HepG2 (cell line): ENCODE measurements around the gene TLR2. TPM values are rescaled to one million over a fixed set of nuclear protein-coding genes. Genes with fewer than 3 reads are reported as not detected.

ENCODE experiments used
- ATAC-seq: fragments of 200-7000 bp; cut with Tn5 transposase; 3 replicates; pipeline ENCODE4 v1.9.1; 2020; ENCODE audit warnings: mild to moderate bottlenecking, moderate library complexity
- BruUV-seq: library from RNA; stranded (reverse); fragments of 400-500 nt; replicated peaks from 2 replicates; lab custom pipeline; 2021; lab: Mats Ljungman, UMichigan
- CTCF ChIA-PET: fragments of 300-600 bp; formaldehyde crosslinking; extraction: SDS; loops from one replicate; lab custom pipeline; 2021; ENCODE audit warnings: low total read pairs, inconsistent platforms, low intra/inter-chr PET ratio; lab: Yijun Ruan, JAX
- POLR2A ChIA-PET: fragments of 350-600 bp; sonication (Branson Sonifier 250); formaldehyde crosslinking; loops from one replicate; lab custom pipeline; 2020; ENCODE audit warnings: antibody characterized with exemption, inconsistent platforms; lab: Yijun Ruan, JAX
- DNase-seq: peaks from one replicate; pipeline ENCODE4 v3.0.0-alpha.2; 2015; ENCODE audit warnings: low spot score
- FAIRE-seq: peaks from 3 replicates; lab custom pipeline; 2011; peaks lifted over from hg19 to GRCh38; lab: Jason Lieb, UNC
- H2AFZ ChIP-seq: one replicate; pipeline ENCODE4 v1.6.1; 2011; ENCODE audit warnings: low read length, inconsistent platforms
- H3K27ac ChIP-seq: fragments of 300-600 bp; 3 replicates; pipeline ENCODE4 v1.8.0; 2011; ENCODE audit warnings: mixed run types, mild to moderate bottlenecking, mixed read lengths, low read length, inconsistent platforms; ENCODE audit not compliant: insufficient read depth; ENCODE audit errors: extremely low read length
- H3K27me3 ChIP-seq, 2 experiments: fragments of 200-600 bp in 1 of 2; 2 replicates in 1 of 2; 3 replicates in 1 of 2; pipeline versions ENCODE4 v1.6.0 to v1.8.0; 2011; ENCODE audit warnings: low read length in 2 of 2, mild to moderate bottlenecking in 2 of 2, moderate library complexity in 2 of 2, inconsistent platforms in 1 of 2; ENCODE audit not compliant: insufficient read depth in 2 of 2, control insufficient read depth in 1 of 2
- H3K36me3 ChIP-seq, 2 experiments: fragments of 200-600 bp in 1 of 2; replicated peaks in 1 of 2; 2 replicates in 1 of 2; 3 replicates in 1 of 2; pipeline versions ENCODE4 v1.5.1 to v1.8.0; 2011; ENCODE audit warnings: low read length in 2 of 2, inconsistent platforms in 1 of 2; ENCODE audit not compliant: insufficient read depth in 2 of 2, control insufficient read depth in 1 of 2
- H3K4me1 ChIP-seq: 2 replicates; pipeline ENCODE4 v1.5.1; 2012; ENCODE audit warnings: low read length, inconsistent platforms; ENCODE audit not compliant: insufficient read depth
- H3K4me2 ChIP-seq: 2 replicates; pipeline ENCODE4 v1.6.0; 2011; ENCODE audit warnings: low read depth, low read length, inconsistent platforms
- H3K4me3 ChIP-seq, 3 experiments: fragments of 200-600 bp in 1 of 3; sonication (generic), shearing (Covaris generic) in 1 of 3; replicated peaks in 1 of 3; 2 replicates each; pipeline ENCODE4 v1.5.1; 2011 to 2016; ENCODE audit warnings: low read length in 3 of 3, inconsistent platforms in 2 of 3, low read depth in 2 of 3, mild to moderate bottlenecking in 2 of 3, control low read depth in 1 of 3, mixed read lengths in 1 of 3; ENCODE audit not compliant: insufficient read depth in 1 of 3
- H3K79me2 ChIP-seq: one replicate; pipeline ENCODE4 v1.6.1; 2011; ENCODE audit warnings: low read length, inconsistent platforms; ENCODE audit not compliant: insufficient read depth
- H3K9ac ChIP-seq: 2 replicates; pipeline ENCODE4 v1.6.0; 2011; ENCODE audit warnings: mild to moderate bottlenecking, low read depth, low read length, inconsistent platforms; ENCODE audit not compliant: insufficient read depth
- H3K9me3 ChIP-seq: 2 replicates; pipeline ENCODE4 v1.5.1; 2012; ENCODE audit warnings: mild to moderate bottlenecking, low read length
- H4K20me1 ChIP-seq: 2 replicates; pipeline ENCODE4 v1.6.0; 2011; ENCODE audit warnings: inconsistent platforms, mild to moderate bottlenecking, low read length, moderate library complexity; ENCODE audit not compliant: insufficient read depth
- FIP1L1 ChIP-seq: fragments of 200-400 bp; formaldehyde crosslinking; IDR thresholded peaks from 2 replicates; pipeline ENCODE4 v1.6.1; 2018; ENCODE audit warnings: low read depth, mild to moderate bottlenecking, low read length, moderate library complexity, borderline replicate concordance; ENCODE audit not compliant: insufficient read depth
- JDP2 ChIP-seq: sonication (generic); formaldehyde crosslinking; IDR thresholded peaks from 2 replicates; pipeline ENCODE4 v1.8.1; 2022; ENCODE audit warnings: missing genetic modification reagents, borderline replicate concordance
- RELA ChIP-seq: sonication (generic); formaldehyde crosslinking; IDR thresholded peaks from 2 replicates; pipeline ENCODE4 v1.4.0; 2020; ENCODE audit warnings: missing genetic modification reagents
- TAF1 ChIP-seq: sonication (generic); formaldehyde crosslinking; IDR thresholded peaks from 2 replicates; pipeline ENCODE4 v1.4.0; 2020; ENCODE audit warnings: missing genetic modification reagents
- ZNF3 ChIP-seq: IDR thresholded peaks from 2 replicates; pipeline ENCODE4 v1.7.0; 2017; ENCODE audit warnings: inconsistent platforms
- ZNF839 ChIP-seq: sonication (generic); formaldehyde crosslinking; IDR thresholded peaks from 2 replicates; pipeline ENCODE4 v1.4.0; 2020; ENCODE audit warnings: missing genetic modification reagents, mild to moderate bottlenecking, borderline replicate concordance
- WGBS: methylation state at CpG from one replicate; pipeline ENCODE4 v1.1.6; 2017; ENCODE audit warnings: low lambda C conversion rate; 5-methylcytosine and 5-hydroxymethylcytosine counted together
- in situ Hi-C: cut with HindIII; loops from 2 replicates; pipeline ENCODE4 v1.10.0; 2017; ENCODE audit warnings: low pct_unique_long_range_greater_than_20kb; ENCODE audit not compliant: extremely low pct_ligation_motif_present
- intact Hi-C: fragments of 100-400 bp; cut with micrococcal nuclease; formaldehyde crosslinking; loops from one replicate; pipeline ENCODE4 v1.10.0; 2022; ENCODE audit not compliant: unreplicated experiment
- polyA plus RNA-seq, 8 experiments: library from polyadenylated mRNA; depleted of rRNA in 3 of 8; stranded (reverse) in 7 of 8; unstranded in 1 of 8; fragments of >200 nt; fragmentation: Illumina TruSeq in 4 of 8; extraction: Trizol in 4 of 8; gene quantifications; 2 replicates each; pipeline versions ENCODE4 v1.2.1 to v1.2.3, GENCODE V29; 2011 to 2016; ENCODE audit warnings: low read depth in 4 of 8, missing spikeins in 1 of 8, mixed read lengths in 1 of 8; ENCODE audit not compliant: insufficient read depth in 1 of 8
- total RNA-seq, 5 experiments: library from RNA; depleted of rRNA; stranded (reverse); fragments of >200 nt; fragmentation: Illumina TruSeq; extraction: Trizol; gene quantifications; 2 replicates each; pipeline ENCODE4 v1.2.3, GENCODE V29; 2016; ENCODE audit warnings: low read depth in 1 of 5
- TF ChIP-seq, protein P1 (sequence below): sonication (generic); formaldehyde crosslinking; IDR thresholded peaks from 2 replicates; pipeline ENCODE4 v1.4.0; 2020; ENCODE audit warnings: missing genetic modification reagents
- TF ChIP-seq, protein P2 (sequence below): sonication (generic); formaldehyde crosslinking; IDR thresholded peaks from 2 replicates; pipeline ENCODE4 v1.5.0; 2020; ENCODE audit warnings: mild to moderate bottlenecking, missing genetic modification reagents

Gene TLR2
- total and polyA plus RNA-seq, 2 of the 13 experiments (the other 11 are each of a cell fraction or from before 2014, with no cell fraction given) = 0.63 to 0.73 TPM

DNA sequence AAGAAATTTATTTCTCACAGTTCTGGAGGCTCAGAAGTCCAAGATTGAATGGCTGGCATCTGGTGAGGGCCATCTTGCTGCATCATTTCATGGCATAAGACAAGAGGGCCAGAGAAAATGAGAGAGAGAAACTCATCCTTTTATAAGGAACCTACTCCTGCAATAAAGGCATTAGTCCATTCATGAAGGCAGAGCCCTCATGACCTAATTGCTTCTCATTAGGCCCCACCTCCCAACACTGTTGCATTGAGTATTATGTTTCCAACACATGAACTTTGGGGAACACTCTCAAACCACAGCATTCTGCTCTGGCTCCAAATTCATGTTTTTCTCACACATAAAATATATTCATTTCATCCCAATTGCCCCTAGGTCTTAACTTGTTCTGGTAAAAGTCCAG lies 61.6 kb downstream of the TLR2 start (continued):
- TF ChIP-seq, protein P1, sequence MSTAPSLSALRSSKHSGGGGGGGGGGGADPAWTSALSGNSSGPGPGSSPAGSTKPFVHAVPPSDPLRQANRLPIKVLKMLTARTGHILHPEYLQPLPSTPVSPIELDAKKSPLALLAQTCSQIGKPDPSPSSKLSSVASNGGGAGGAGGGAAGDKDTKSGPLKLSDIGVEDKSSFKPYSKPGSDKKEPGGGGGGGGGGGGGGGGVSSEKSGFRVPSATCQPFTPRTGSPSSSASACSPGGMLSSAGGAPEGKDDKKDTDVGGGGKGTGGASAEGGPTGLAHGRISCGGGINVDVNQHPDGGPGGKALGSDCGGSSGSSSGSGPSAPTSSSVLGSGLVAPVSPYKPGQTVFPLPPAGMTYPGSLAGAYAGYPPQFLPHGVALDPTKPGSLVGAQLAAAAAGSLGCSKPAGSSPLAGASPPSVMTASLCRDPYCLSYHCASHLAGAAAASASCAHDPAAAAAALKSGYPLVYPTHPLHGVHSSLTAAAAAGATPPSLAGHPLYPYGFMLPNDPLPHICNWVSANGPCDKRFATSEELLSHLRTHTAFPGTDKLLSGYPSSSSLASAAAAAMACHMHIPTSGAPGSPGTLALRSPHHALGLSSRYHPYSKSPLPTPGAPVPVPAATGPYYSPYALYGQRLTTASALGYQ (CRISPR knock-in tag) = no peak
- TF ChIP-seq JDP2 (CRISPR knock-in tag) (no peak), RELA (no peak)

DNA sequence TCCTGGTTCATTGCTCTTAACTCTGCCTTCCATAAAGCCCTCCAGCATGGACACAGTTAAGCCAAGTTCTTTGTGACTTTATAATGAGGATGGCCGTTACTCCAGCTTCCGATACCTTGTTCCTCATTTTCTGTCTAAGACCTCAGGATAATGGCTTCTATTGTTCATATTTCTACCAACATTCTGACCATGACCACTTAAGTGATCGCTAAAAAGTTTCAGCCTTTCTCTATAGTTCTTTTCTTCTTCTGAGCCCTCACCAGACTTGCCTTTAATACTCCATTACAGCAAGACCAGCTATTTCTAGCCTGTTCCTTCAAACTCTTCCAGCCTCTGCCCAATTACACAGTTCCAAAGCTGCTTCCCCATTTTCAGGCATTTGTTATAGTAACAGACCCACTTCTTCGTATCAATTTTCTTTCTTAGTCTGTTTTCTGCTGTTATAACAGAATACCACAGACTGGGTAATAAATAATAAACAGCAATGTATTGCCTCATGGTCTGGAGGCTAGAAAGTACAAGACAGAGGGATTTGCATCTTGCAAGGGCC lies 63.4 kb downstream of the TLR2 start:
- H3K4me1 ChIP-seq = no peaks in the 10 kb centered on the region
- H3K79me2 ChIP-seq = no peaks in the 10 kb centered on the region
- H3K4me2 ChIP-seq = no peak overlapping the region
- CTCF ChIA-PET = interaction anchor here (0.6 kb wide), 1 partner anchor 740 kb away, joined by 3 read pairs; no protein-coding TSS in a partner anchor
- intact Hi-C loops = no loop called here
- H3K27ac ChIP-seq = no peak overlapping the region
- ATAC-seq (no peak), FAIRE-seq (no peak)
- H2AFZ ChIP-seq = no peak overlapping the region
- no peaks in the 10 kb centered on the region for H4K20me1 ChIP-seq
- H3K9me3 ChIP-seq = no peaks in the 10 kb centered on the region
- H3K27me3 ChIP-seq = no peaks in the 10 kb centered on the region
- no peak for TF ChIP-seq TAF1 (CRISPR knock-in tag)
- TF ChIP-seq FIP1L1 = no peak
- no peak for TF ChIP-seq ZNF839
- TF ChIP-seq, protein P2, sequence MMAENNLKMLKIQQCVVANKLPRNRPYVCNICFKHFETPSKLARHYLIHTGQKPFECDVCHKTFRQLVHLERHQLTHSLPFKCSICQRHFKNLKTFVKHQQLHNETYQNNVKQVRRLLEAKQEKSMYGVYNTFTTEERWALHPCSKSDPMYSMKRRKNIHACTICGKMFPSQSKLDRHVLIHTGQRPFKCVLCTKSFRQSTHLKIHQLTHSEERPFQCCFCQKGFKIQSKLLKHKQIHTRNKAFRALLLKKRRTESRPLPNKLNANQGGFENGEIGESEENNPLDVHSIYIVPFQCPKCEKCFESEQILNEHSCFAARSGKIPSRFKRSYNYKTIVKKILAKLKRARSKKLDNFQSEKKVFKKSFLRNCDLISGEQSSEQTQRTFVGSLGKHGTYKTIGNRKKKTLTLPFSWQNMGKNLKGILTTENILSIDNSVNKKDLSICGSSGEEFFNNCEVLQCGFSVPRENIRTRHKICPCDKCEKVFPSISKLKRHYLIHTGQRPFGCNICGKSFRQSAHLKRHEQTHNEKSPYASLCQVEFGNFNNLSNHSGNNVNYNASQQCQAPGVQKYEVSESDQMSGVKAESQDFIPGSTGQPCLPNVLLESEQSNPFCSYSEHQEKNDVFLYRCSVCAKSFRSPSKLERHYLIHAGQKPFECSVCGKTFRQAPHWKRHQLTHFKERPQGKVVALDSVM (CRISPR knock-in tag) = no peak
- TF ChIP-seq ZNF3 = no peak
- TF ChIP-seq, all 625 proteins: peak for 0
- Histone ChIP-seq H3K36me3 (no peaks in the 10 kb centered on the region), H3K9ac (no peak overlapping the region), H3K4me3 (no peak overlapping the region)
- in situ Hi-C loops = no loop called here
- BruUV-seq = no TSS peak
- 20% methylated on average over 4 of the region's 4 CpGs for WGBS
- POLR2A ChIA-PET = no interaction called here
- no peak for DNase-seq
